ENCODE results near the gene SART1.

- TF ChIP-seq, protein P1, sequence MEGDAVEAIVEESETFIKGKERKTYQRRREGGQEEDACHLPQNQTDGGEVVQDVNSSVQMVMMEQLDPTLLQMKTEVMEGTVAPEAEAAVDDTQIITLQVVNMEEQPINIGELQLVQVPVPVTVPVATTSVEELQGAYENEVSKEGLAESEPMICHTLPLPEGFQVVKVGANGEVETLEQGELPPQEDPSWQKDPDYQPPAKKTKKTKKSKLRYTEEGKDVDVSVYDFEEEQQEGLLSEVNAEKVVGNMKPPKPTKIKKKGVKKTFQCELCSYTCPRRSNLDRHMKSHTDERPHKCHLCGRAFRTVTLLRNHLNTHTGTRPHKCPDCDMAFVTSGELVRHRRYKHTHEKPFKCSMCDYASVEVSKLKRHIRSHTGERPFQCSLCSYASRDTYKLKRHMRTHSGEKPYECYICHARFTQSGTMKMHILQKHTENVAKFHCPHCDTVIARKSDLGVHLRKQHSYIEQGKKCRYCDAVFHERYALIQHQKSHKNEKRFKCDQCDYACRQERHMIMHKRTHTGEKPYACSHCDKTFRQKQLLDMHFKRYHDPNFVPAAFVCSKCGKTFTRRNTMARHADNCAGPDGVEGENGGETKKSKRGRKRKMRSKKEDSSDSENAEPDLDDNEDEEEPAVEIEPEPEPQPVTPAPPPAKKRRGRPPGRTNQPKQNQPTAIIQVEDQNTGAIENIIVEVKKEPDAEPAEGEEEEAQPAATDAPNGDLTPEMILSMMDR (conservative IDR thresholded peaks at IDR 0.05; ENCODE audit: low read depth, low read length), result no peak
- TF ChIP-seq EZH2 (IDR thresholded peaks at IDR 0.05; ENCODE audit: low read length, unreplicated experiment), result no peak
Observed at GRCh38 chr11:65972116-65972515, 10.6 kb downstream of the SART1 start.
